GM21423 (cell line): ENCODE data around the gene NR6A1.

Source experiments
- ATAC-seq: cut with Tn5 transposase; IDR thresholded peaks from one replicate; pipeline ENCODE4 v1.9.1; 2021; ENCODE audit warnings: mild to moderate bottlenecking, moderate library complexity; ENCODE audit not compliant: unreplicated experiment

NR6A1 gene

GRCh38 chr9:124730772-124731171, 40.3 kb downstream of the NR6A1 start:
- ATAC-seq, result no peak

- ATAC-seq, result no peak
Measured at GRCh38 chr9:124726886-124727285, 44.2 kb downstream of the NR6A1 start.

- ATAC-seq, result no peak
Measured at GRCh38 chr9:124725068-124725452, 46.1 kb downstream of the NR6A1 start.

GRCh38 chr9:124724415-124725067, 46.6 kb downstream of the NR6A1 start:
- no peak for ATAC-seq

- no peak for ATAC-seq
Measured at GRCh38 chr9:124723352-124723751, 47.8 kb downstream of the NR6A1 start.

- no peak for ATAC-seq
Measured at GRCh38 chr9:124721109-124721906, 49.8 kb downstream of the NR6A1 start.

GRCh38 chr9:124720429-124721108, 50.5 kb downstream of the NR6A1 start:
- ATAC-seq, result no peak

GRCh38 chr9:124718928-124719327, 52.2 kb downstream of the NR6A1 start:
- ATAC-seq, result no peak

GRCh38 chr9:124717597-124717996, 53.5 kb downstream of the NR6A1 start:
- no peak for ATAC-seq

- no peak for ATAC-seq
Measured at GRCh38 chr9:124716808-124717207, 54.3 kb downstream of the NR6A1 start.

GRCh38 chr9:124710766-124711165, 60.3 kb downstream of the NR6A1 start:
- ATAC-seq, result no peak

- ATAC-seq, result no peak
Measured at GRCh38 chr9:124709292-124709690, 61.8 kb downstream of the NR6A1 start.

GRCh38 chr9:124708633-124709291, 62.3 kb downstream of the NR6A1 start:
- ATAC-seq, result no peak

- no peak for ATAC-seq
Measured at GRCh38 chr9:124708074-124708473, 63.0 kb downstream of the NR6A1 start.

GRCh38 chr9:124707666-124708065, 63.4 kb downstream of the NR6A1 start:
- ATAC-seq, result no peak

- no peak for ATAC-seq
Measured at GRCh38 chr9:124706685-124707084, 64.4 kb downstream of the NR6A1 start.

GRCh38 chr9:124699575-124699974, 71.5 kb downstream of the NR6A1 start:
- no peak for ATAC-seq

GRCh38 chr9:124698265-124698664, 72.8 kb downstream of the NR6A1 start:
- ATAC-seq, result no peak

GRCh38 chr9:124697326-124698200, 73.5 kb downstream of the NR6A1 start:
- ATAC-seq, result no peak

GRCh38 chr9:124696101-124696500, 75.0 kb downstream of the NR6A1 start:
- ATAC-seq, result no peak
